ENCODE results near the gene HNRNPDL. TPM values are rescaled to one million over a fixed set of nuclear protein-coding genes. Genes with fewer than 3 reads are reported as not detected.

The HNRNPDL gene
- total and polyA plus RNA-seq, 2 donors (not counting 1 experiment from before 2014, with no cell fraction given) = 296 to 370 TPM

DNA sequence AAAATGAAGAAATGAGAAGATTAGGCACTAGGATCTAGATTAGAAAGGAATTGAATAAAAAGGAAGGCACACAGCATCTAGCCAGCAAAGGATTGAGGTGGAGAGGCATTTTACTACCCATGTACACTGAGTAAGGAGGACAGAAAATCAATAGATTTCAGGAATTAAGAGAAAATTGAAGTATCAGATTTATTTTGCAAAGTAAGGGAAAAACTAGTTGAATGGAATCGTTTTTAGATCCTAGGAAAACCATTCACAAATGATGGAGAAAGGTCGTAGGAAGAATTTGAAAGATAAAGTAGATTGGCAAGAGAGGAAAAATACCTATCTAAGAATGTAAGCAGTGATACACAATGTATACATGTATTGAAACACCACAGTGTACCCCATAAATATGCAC, 31.4 kb upstream of the HNRNPDL start:
- Histone ChIP-seq H3K4me3 (ENCODE audit: control extremely low read depth in 1 of 5, extremely low read depth in 1 of 5, insufficient read depth in 1 of 5, low read depth in 2 of 5, low read length in 4 of 5) (no peak overlapping the region), H3K9me3 (ENCODE audit: control extremely low read depth in 1 of 3, control insufficient read depth in 2 of 3, insufficient read depth in 1 of 3, low read length in 2 of 3) (no peaks in the 10 kb centered on the region), H3K27me3 (replicated peaks in 1 of 4; ENCODE audit: control extremely low read depth in 1 of 4, control insufficient read depth in 3 of 4, insufficient read depth in 4 of 4, low read length in 3 of 4) (no peaks in the 10 kb centered on the region), H2AFZ (ENCODE audit: insufficient read depth, low read depth, low read length, poor library complexity, severe bottlenecking) (no peak overlapping the region), H3K36me3 (replicated peaks in 1 of 2; ENCODE audit: control extremely low read depth in 1 of 2, control insufficient read depth in 1 of 2, extremely low read depth in 1 of 2, insufficient read depth in 2 of 2, low read length in 1 of 2) (peaks cover 0 to 33% of the 10 kb centered on the region in 2 experiments), H3K79me2 (ENCODE audit: control insufficient read depth, insufficient read depth, low read length) (no peaks in the 10 kb centered on the region), H3K9ac (ENCODE audit: low read length) (no peak overlapping the region), H3K4me2 (replicated peaks; ENCODE audit: low read depth, low read length, poor library complexity, severe bottlenecking) (no peak overlapping the region), H3K4me1 (ENCODE audit: control insufficient read depth in 2 of 2, insufficient read depth in 2 of 2, low read length in 2 of 2) (peaks cover 5 to 8% of the 10 kb centered on the region in 2 donors), H4K20me1 (ENCODE audit: control insufficient read depth, insufficient read depth, low read length, poor library complexity, severe bottlenecking) (no peaks in the 10 kb centered on the region), H3K27ac (ENCODE audit: low read length in 2 of 2) (no peak overlapping the region)
- intact Hi-C loops (cut with micrococcal nuclease) = loop anchor here (1.0 to 5.0 kb wide), 4 partner anchors 32 to 1179 kb away; no protein-coding TSS in a partner anchor
- no peaks in the 10 kb centered on the region for H3K9me3 Mint-ChIP-seq (ENCODE audit: insufficient read depth)
- TF ChIP-seq, protein P1, sequence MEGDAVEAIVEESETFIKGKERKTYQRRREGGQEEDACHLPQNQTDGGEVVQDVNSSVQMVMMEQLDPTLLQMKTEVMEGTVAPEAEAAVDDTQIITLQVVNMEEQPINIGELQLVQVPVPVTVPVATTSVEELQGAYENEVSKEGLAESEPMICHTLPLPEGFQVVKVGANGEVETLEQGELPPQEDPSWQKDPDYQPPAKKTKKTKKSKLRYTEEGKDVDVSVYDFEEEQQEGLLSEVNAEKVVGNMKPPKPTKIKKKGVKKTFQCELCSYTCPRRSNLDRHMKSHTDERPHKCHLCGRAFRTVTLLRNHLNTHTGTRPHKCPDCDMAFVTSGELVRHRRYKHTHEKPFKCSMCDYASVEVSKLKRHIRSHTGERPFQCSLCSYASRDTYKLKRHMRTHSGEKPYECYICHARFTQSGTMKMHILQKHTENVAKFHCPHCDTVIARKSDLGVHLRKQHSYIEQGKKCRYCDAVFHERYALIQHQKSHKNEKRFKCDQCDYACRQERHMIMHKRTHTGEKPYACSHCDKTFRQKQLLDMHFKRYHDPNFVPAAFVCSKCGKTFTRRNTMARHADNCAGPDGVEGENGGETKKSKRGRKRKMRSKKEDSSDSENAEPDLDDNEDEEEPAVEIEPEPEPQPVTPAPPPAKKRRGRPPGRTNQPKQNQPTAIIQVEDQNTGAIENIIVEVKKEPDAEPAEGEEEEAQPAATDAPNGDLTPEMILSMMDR (IDR thresholded peaks at IDR 0.05) = no peak
- no peak for TF ChIP-seq EZH2 (IDR thresholded peaks at IDR 0.05; ENCODE audit: borderline replicate concordance, insufficient read depth, low read depth, low read length, poor library complexity, severe bottlenecking)
- POLR2A ChIA-PET = no interaction called here
- H3K27ac Mint-ChIP-seq = no peak overlapping the region
- no peak overlapping the region for H3K4me3 Mint-ChIP-seq
- ATAC-seq (ENCODE audit: low read depth) (no peak), DNase-seq (no peak)
- no CpG with 5 or more reads among the region's 2 CpGs for WGBS (ENCODE audit: insufficient coverage)
- H3K4me1 Mint-ChIP-seq = peaks cover 25% of the 10 kb centered on the region
- CTCF ChIA-PET = interaction anchor here (1.0 to 1.6 kb wide), 2 partner anchors 21 to 33 kb away, joined by 3 to 8 read pairs; no protein-coding TSS in a partner anchor
- H3K27me3 Mint-ChIP-seq = no peaks in the 10 kb centered on the region

DNA sequence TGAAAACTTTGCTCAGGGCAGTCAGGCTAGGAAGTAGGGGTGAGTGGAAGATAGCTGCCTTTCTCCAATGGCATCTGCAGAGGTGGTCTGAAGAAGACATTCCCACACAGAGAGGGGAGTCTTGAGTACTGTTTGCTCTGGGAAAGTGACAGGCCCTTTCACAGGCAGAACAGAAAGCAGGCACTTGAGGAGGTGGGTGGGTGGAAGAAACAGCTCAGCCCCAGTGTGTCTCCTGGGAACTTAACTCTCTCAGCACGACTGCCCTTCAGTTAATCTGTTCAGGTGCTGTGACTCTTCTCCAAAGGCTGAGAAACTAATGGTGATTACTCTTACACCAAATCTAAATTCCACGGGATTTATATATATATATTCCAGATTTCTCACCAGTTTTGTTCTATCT, 28.5 kb upstream of the HNRNPDL start:
- Histone ChIP-seq H4K20me1 (ENCODE audit: control insufficient read depth, insufficient read depth, low read length, poor library complexity, severe bottlenecking) (no peaks in the 10 kb centered on the region), H3K79me2 (ENCODE audit: control insufficient read depth, insufficient read depth, low read length) (peaks cover 4% of the 10 kb centered on the region), H3K9me3 (ENCODE audit: control extremely low read depth in 1 of 3, control insufficient read depth in 2 of 3, insufficient read depth in 1 of 3, low read length in 2 of 3) (no peaks in the 10 kb centered on the region), H3K4me2 (replicated peaks; ENCODE audit: low read depth, low read length, poor library complexity, severe bottlenecking) (no peak overlapping the region), H3K9ac (ENCODE audit: low read length) (no peak overlapping the region), H3K36me3 (replicated peaks in 1 of 2; ENCODE audit: control extremely low read depth in 1 of 2, control insufficient read depth in 1 of 2, extremely low read depth in 1 of 2, insufficient read depth in 2 of 2, low read length in 1 of 2) (peaks cover 1 to 39% of the 10 kb centered on the region in 2 experiments), H3K27me3 (replicated peaks in 1 of 4; ENCODE audit: control extremely low read depth in 1 of 4, control insufficient read depth in 3 of 4, insufficient read depth in 4 of 4, low read length in 3 of 4) (no peaks in the 10 kb centered on the region), H3K4me1 (ENCODE audit: control insufficient read depth in 2 of 2, insufficient read depth in 2 of 2, low read length in 2 of 2) (no peaks in the 10 kb centered on the region), H2AFZ (ENCODE audit: insufficient read depth, low read depth, low read length, poor library complexity, severe bottlenecking) (no peak overlapping the region), H3K4me3 (ENCODE audit: control extremely low read depth in 1 of 5, extremely low read depth in 1 of 5, insufficient read depth in 1 of 5, low read depth in 2 of 5, low read length in 4 of 5) (no peak overlapping the region), H3K27ac (ENCODE audit: low read length in 2 of 2) (no peak overlapping the region)
- Mint-ChIP-seq H3K9me3 (ENCODE audit: insufficient read depth) (no peaks in the 10 kb centered on the region), H3K27me3 (no peaks in the 10 kb centered on the region), H3K4me1 (peaks cover 9% of the 10 kb centered on the region), H3K4me3 (no peak overlapping the region), H3K27ac (no peak overlapping the region)
- 17% methylated on average over 1 of the region's 2 CpGs for WGBS (ENCODE audit: insufficient coverage)
- POLR2A ChIA-PET = no interaction called here
- ATAC-seq (ENCODE audit: low read depth) (no peak), DNase-seq (no peak)
- no peak for TF ChIP-seq EZH2 (IDR thresholded peaks at IDR 0.05; ENCODE audit: borderline replicate concordance, insufficient read depth, low read depth, low read length, poor library complexity, severe bottlenecking)
- TF ChIP-seq, protein P1 (IDR thresholded peaks at IDR 0.05) = no peak
- CTCF ChIA-PET = interaction anchor here (1.1 kb wide), 2 partner anchors 13 to 174 kb away, joined by 3 read pairs; no protein-coding TSS in a partner anchor
- intact Hi-C loops (cut with micrococcal nuclease) = no loop called here

Data from B cell (primary cell).